OCI-LY3 (cell line): ENCODE measurements around the gene CPEB2.

Experiments
- H2AFZ ChIP-seq: fragments of 200-600, 300-600 bp; shearing (Covaris generic); 2 replicates; pipeline ENCODE4 v1.6.0; 2014; ENCODE audit warnings: antibody characterized with exemption, low read depth, low read length
- H3K27ac ChIP-seq: fragments of 200-600, 300-600 bp; sonication (generic); 2 replicates; pipeline ENCODE4 v1.5.1; 2014; ENCODE audit warnings: mild to moderate bottlenecking, low read length, moderate library complexity, mixed read lengths
- H3K27me3 ChIP-seq: fragments of 200-600, 300-600 bp; sonication (generic); 2 replicates; pipeline ENCODE4 v1.6.1; 2014; ENCODE audit warnings: low read depth, low read length, mixed read lengths
- H3K36me3 ChIP-seq: fragments of 200-600, 300-600 bp; sonication (generic); replicated peaks from 2 replicates; pipeline ENCODE3; 2014; ENCODE audit warnings: low read depth, low read length, mixed read lengths
- H3K4me1 ChIP-seq: fragments of 300-600, 200-600 bp; sonication (generic); 2 replicates; pipeline ENCODE4 v1.6.1; 2014; ENCODE audit warnings: low read length, mixed read lengths
- H3K4me2 ChIP-seq: fragments of 200-600, 300-600 bp; sonication (generic); 2 replicates; pipeline ENCODE4 v1.6.1; 2014; ENCODE audit warnings: low read length, mixed read lengths
- H3K4me3 ChIP-seq: fragments of 300-600, 200-600 bp; sonication (generic); 2 replicates; pipeline ENCODE4 v1.5.1; 2014; ENCODE audit warnings: antibody characterized with exemption, mild to moderate bottlenecking, low read length, moderate library complexity
- H3K79me2 ChIP-seq: fragments of 300-600, 200-600 bp; shearing (Covaris generic); 2 replicates; pipeline ENCODE4 v1.6.1; 2014; ENCODE audit warnings: mild to moderate bottlenecking, low read length, mixed read lengths
- H3K9ac ChIP-seq: fragments of 300-600, 200-600 bp; shearing (Covaris generic); 2 replicates; pipeline ENCODE4 v1.6.0; 2014; ENCODE audit warnings: mild to moderate bottlenecking, low read length, moderate library complexity
- H3K9me3 ChIP-seq: fragments of 200-600, 300-600 bp; shearing (Covaris generic); 2 replicates; pipeline ENCODE4 v1.6.1; 2014; ENCODE audit warnings: low read length, mixed read lengths; ENCODE audit not compliant: insufficient read depth
- H4K20me1 ChIP-seq: fragments of 200-600, 300-600 bp; sonication (generic); 2 replicates; pipeline ENCODE4 v1.6.1; 2016; ENCODE audit warnings: low read length, mixed read lengths; ENCODE audit not compliant: insufficient read depth
- EZH2phosphoT487 ChIP-seq: fragments of 200-600 bp; shearing (Covaris generic); IDR thresholded peaks from 2 replicates; pipeline ENCODE4 v1.6.1; 2018; ENCODE audit warnings: antibody characterized with exemption, mixed run types, low read depth
- TF ChIP-seq, protein P1 (sequence below): fragments of 200-600, 300-600 bp; sonication (generic); IDR thresholded peaks from 2 replicates; pipeline ENCODE4 v1.5.1; 2014; ENCODE audit warnings: antibody characterized with exemption, low read length, low read depth

CPEB2 gene

DNA sequence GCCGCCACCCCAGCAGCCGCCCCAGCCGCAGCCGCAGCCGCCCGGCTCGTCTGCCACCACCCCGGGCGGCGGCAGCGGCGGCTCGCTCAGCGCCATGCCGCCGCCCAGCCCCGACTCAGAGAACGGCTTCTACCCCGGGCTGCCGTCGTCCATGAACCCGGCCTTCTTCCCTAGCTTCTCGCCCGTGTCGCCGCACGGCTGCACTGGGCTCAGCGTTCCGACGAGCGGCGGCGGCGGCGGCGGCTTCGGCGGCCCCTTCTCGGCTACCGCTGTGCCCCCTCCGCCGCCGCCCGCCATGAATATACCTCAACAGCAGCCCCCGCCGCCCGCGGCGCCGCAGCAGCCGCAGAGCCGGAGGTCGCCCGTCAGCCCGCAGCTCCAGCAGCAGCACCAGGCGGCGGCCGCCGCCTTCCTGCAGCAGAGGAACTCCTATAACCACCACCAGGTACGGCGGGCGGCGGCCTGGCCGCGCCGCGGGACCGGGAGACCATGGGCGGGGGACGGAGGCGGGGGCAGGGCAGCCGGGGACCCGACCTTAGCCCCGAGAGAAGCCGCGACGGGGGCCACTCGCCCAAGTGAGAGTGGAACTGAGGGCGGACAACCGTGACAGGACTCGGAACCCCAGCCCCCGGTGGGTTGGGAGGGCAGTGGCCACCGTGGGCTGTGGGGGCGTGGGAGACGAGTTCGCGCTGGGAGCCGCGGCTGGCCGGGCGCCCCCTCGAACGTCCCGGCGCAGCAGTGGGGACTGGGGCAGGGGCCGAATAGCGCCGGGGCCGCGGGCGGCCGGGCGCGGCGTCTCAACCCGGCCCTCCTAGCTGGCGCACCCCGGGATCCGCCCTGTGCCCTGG is 1.8 kb downstream of the CPEB2 start:
- Histone ChIP-seq H3K9me3 (no peaks in the 10 kb centered on the region), H3K36me3 (peaks cover 4% of the 10 kb centered on the region), H3K79me2 (peaks cover 41% of the 10 kb centered on the region), H3K27ac (peak overlapping the region; percentile 98), H2AFZ (no peak overlapping the region), H3K27me3 (no peaks in the 10 kb centered on the region), H3K4me3 (peak overlapping the region; percentile 93), H3K4me1 (peaks cover 15% of the 10 kb centered on the region), H4K20me1 (peaks cover 19% of the 10 kb centered on the region), H3K4me2 (peak overlapping the region; percentile 86), H3K9ac (peak overlapping the region; percentile 99)
- TF ChIP-seq EZH2phosphoT487, result no peak
- TF ChIP-seq, protein P1, sequence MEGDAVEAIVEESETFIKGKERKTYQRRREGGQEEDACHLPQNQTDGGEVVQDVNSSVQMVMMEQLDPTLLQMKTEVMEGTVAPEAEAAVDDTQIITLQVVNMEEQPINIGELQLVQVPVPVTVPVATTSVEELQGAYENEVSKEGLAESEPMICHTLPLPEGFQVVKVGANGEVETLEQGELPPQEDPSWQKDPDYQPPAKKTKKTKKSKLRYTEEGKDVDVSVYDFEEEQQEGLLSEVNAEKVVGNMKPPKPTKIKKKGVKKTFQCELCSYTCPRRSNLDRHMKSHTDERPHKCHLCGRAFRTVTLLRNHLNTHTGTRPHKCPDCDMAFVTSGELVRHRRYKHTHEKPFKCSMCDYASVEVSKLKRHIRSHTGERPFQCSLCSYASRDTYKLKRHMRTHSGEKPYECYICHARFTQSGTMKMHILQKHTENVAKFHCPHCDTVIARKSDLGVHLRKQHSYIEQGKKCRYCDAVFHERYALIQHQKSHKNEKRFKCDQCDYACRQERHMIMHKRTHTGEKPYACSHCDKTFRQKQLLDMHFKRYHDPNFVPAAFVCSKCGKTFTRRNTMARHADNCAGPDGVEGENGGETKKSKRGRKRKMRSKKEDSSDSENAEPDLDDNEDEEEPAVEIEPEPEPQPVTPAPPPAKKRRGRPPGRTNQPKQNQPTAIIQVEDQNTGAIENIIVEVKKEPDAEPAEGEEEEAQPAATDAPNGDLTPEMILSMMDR, result no peak

- TF ChIP-seq, protein P1, result no peak; the same call in 1 of the 2 replicates
- no peak for TF ChIP-seq EZH2phosphoT487
- Histone ChIP-seq H3K9me3 (no peaks in the 10 kb centered on the region), H3K36me3 (peaks cover 6% of the 10 kb centered on the region), H3K4me1 (peaks cover 15% of the 10 kb centered on the region), H3K4me2 (peak overlapping the region; percentile 86), H4K20me1 (peaks cover 19% of the 10 kb centered on the region), H3K9ac (peak overlapping the region; percentile 99), H3K27ac (peak overlapping the region; percentile 98), H3K4me3 (peak overlapping the region; percentile 93), H3K27me3 (no peaks in the 10 kb centered on the region), H3K79me2 (peaks cover 41% of the 10 kb centered on the region), H2AFZ (no peak overlapping the region; the same call in 1 of the 2 replicates)
Observed at GRCh38 chr4:15004739-15005301, 2.5 kb downstream of the CPEB2 start.

- H3K9ac ChIP-seq, result peak overlapping the region; percentile 99
- H3K9me3 ChIP-seq, result no peaks in the 10 kb centered on the region
- no peak for TF ChIP-seq EZH2phosphoT487
- TF ChIP-seq, protein P1, result no peak
- H3K4me1 ChIP-seq, result peaks cover 13% of the 10 kb centered on the region
- H3K27ac ChIP-seq, result peak overlapping the region; percentile 98
- peaks cover 6% of the 10 kb centered on the region for H3K36me3 ChIP-seq
- H3K4me2 ChIP-seq, result peak overlapping the region; percentile 86
- peak overlapping the region; percentile 93 for H3K4me3 ChIP-seq
- peaks cover 44% of the 10 kb centered on the region for H3K79me2 ChIP-seq
- no peak overlapping the region; the same call in 1 of the 2 replicates for H2AFZ ChIP-seq
- H4K20me1 ChIP-seq, result peaks cover 19% of the 10 kb centered on the region
- H3K27me3 ChIP-seq, result no peaks in the 10 kb centered on the region
Observed at GRCh38 chr4:15005474-15006115, 3.3 kb downstream of the CPEB2 start.

GRCh38 chr4:15006416-15007024 is 4.2 kb downstream of the CPEB2 start:
- Histone ChIP-seq H3K36me3 (peaks cover 6% of the 10 kb centered on the region), H3K27ac (no peak overlapping the region), H3K4me1 (peaks cover 12% of the 10 kb centered on the region), H4K20me1 (peaks cover 19% of the 10 kb centered on the region), H3K79me2 (peaks cover 44% of the 10 kb centered on the region), H3K4me3 (peak overlapping the region; percentile 93), H3K9me3 (no peaks in the 10 kb centered on the region), H2AFZ (no peak overlapping the region), H3K4me2 (peak overlapping the region; percentile 86), H3K27me3 (no peaks in the 10 kb centered on the region), H3K9ac (peak overlapping the region; percentile 99)
- TF ChIP-seq EZH2phosphoT487, result no peak
- TF ChIP-seq, protein P1, result peak; percentile 60
